Gastrocnemius medialis (tissue), 4 donors: Measurements from ENCODE around the gene IFNA7. TPM values are rescaled to one million over a fixed set of nuclear protein-coding genes. Genes with fewer than 3 reads are reported as not detected.
"Not testable (repeated sequence)": the region's sequence is repeated elsewhere in the genome, so short reads cannot be mapped to it uniquely, and the experiment has no call there.

ENCODE experiments used
- ATAC-seq, 2 donors: fragments of 150-250 bp; one replicate each; pipeline ENCODE4 v1.9.1; 2016
- DNase-seq, 2 donors: peaks; one replicate each; pipeline ENCODE4 v3.0.0-alpha.2; 2019
- H3K27ac ChIP-seq, 4 donors: fragments of 200-600 bp; sonication (generic); 1 replicate in 1 of 4; 2 replicates in 3 of 4; pipeline ENCODE4 v1.5.1; 2016 to 2018; ENCODE audit warnings: mild to moderate bottlenecking in 2 of 4, moderate library complexity in 1 of 4
- H3K27me3 ChIP-seq, 3 donors: fragments of 200-600 bp; sonication (generic) in 2 of 3; 1 replicate in 1 of 3; 2 replicates in 2 of 3; pipeline versions ENCODE4 v1.5.1 to v1.6.0; 2016 to 2019; ENCODE audit warnings: mild to moderate bottlenecking in 1 of 3, moderate library complexity in 1 of 3
- H3K36me3 ChIP-seq, 2 donors: fragments of 200-600 bp; sonication (generic) in 1 of 2; one replicate each; pipeline ENCODE4 v1.5.1; 2017 to 2018
- H3K4me1 ChIP-seq, 2 donors: fragments of 200-600 bp; sonication (generic) in 1 of 2; one replicate each; pipeline ENCODE4 v1.5.1; 2016 to 2017; ENCODE audit warnings: mild to moderate bottlenecking in 2 of 2
- H3K4me3 ChIP-seq, 4 donors: fragments of 200-600 bp; sonication (generic) in 3 of 4; 1 replicate in 1 of 4; 2 replicates in 3 of 4; pipeline ENCODE4 v1.5.1; 2016 to 2019; ENCODE audit warnings: mild to moderate bottlenecking in 2 of 4
- H3K9me3 ChIP-seq, 3 donors: fragments of 200-600 bp; sonication (generic) in 2 of 3; 1 replicate in 1 of 3; 2 replicates in 2 of 3; pipeline ENCODE4 v1.5.1; 2016 to 2019
- POLR2A ChIP-seq, 2 donors: fragments of 450-650 bp; IDR thresholded peaks; one replicate each; pipeline ENCODE4 v1.6.1; 2017; ENCODE audit warnings: antibody characterized with exemption in 2 of 2, mild to moderate bottlenecking in 2 of 2, moderate library complexity in 2 of 2
- in situ Hi-C, 4 donors: fragments of 200-750 bp; cut with MboI; loops; one replicate each; pipeline versions ENCODE4 v1.15.0 to v1.8.0; 2017; ENCODE audit warnings: low sequenced_read_pairs in 4 of 4
- intact Hi-C: fragments of 100-400 bp; cut with DNase I; formaldehyde crosslinking; loops from one replicate; pipeline ENCODE4 v1.15.1; 2023; ENCODE audit warnings: low total_unique reads
- total RNA-seq, 4 donors: library from RNA; depleted of rRNA; stranded (reverse); fragments of >200 nt; gene quantifications; one replicate each; pipeline versions ENCODE4 v1.1.0 to v1.2.3, GENCODE V29; 2016
- TF ChIP-seq, protein P1 (sequence below), 5 experiments: fragments of 450-650 bp in 3 of 5; fragments of 200-600 bp in 2 of 5; sonication (generic) in 2 of 5; IDR thresholded peaks in 4 of 5; conservative IDR thresholded peaks in 1 of 5; 1 replicate in 4 of 5; 2 replicates in 1 of 5; pipeline ENCODE4 v1.5.1; 2016 to 2019; ENCODE audit warnings: antibody characterized with exemption in 5 of 5, mild to moderate bottlenecking in 3 of 5, moderate library complexity in 3 of 5

The IFNA7 gene
- total RNA-seq, 4 donors from 2014 or later, result not detected

DNA sequence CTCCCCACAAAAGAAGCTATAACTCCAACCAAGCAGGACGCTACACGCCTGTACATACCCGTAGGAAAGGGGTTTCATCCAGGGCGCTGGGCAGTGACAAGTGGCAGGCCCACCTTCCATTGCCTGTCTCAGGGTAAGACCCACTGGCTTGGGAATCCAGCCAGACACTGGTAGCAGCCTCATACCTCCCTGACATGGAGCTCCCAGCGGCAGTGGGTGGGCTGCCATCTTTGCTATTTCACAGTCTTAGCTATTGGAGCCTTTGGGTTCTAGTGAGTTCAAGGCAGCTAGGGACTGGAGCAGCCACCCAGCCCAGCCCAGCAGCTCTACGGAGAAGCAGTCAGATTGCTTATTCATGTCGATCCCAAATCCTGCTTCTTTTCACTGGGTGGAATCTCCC is 8.3 kb upstream of the IFNA7 start:
- ATAC-seq, result no peak
- no peak overlapping the region for H3K27ac ChIP-seq
- no peak for DNase-seq
- H3K36me3 ChIP-seq, result no peaks in the 10 kb centered on the region
- H3K4me1 ChIP-seq, result no peaks in the 10 kb centered on the region
- no peaks in the 10 kb centered on the region for H3K9me3 ChIP-seq
- no peak for TF ChIP-seq POLR2A (IDR thresholded peaks at IDR 0.05)
- TF ChIP-seq, protein P1, sequence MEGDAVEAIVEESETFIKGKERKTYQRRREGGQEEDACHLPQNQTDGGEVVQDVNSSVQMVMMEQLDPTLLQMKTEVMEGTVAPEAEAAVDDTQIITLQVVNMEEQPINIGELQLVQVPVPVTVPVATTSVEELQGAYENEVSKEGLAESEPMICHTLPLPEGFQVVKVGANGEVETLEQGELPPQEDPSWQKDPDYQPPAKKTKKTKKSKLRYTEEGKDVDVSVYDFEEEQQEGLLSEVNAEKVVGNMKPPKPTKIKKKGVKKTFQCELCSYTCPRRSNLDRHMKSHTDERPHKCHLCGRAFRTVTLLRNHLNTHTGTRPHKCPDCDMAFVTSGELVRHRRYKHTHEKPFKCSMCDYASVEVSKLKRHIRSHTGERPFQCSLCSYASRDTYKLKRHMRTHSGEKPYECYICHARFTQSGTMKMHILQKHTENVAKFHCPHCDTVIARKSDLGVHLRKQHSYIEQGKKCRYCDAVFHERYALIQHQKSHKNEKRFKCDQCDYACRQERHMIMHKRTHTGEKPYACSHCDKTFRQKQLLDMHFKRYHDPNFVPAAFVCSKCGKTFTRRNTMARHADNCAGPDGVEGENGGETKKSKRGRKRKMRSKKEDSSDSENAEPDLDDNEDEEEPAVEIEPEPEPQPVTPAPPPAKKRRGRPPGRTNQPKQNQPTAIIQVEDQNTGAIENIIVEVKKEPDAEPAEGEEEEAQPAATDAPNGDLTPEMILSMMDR (IDR thresholded peaks at IDR 0.05 in 4 of 5, conservative IDR thresholded peaks at IDR 0.05 in 1 of 5), result no peak
- intact Hi-C loops (no loop called here), in situ Hi-C loops (no loop called here)
- no peaks in the 10 kb centered on the region for H3K27me3 ChIP-seq
- no peak overlapping the region for H3K4me3 ChIP-seq

- H3K27me3 ChIP-seq, H3K36me3 ChIP-seq, intact Hi-C loops: not testable (repeated sequence)
Observed at GRCh38 chr9:21207043-21207442, 5.0 kb upstream of the IFNA7 start, which contains the start of gene IFNA10. Gene IFNA10 (minus strand): TSS chr9:21207143. CDS start chr9:21207097, 46 bp downstream.

DNA sequence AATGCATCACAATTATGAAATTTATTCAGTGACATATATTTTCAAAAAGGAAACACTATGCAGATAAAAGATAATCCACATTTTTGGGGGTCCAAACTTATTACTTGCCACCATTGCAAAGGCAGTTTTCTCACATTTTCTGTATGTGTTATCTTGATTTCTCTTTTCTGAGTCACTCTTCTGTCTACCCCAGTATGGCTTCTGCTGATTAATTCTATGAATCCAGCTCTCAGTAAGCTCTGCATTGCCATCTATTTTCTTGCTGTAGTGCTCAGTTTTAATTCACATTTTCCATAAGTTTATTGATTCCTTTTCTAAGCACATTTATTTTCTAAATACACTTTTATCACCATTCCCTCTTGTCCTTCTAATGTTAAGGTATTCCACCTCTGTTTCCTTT is 3.2 kb upstream of the IFNA7 start:
- intact Hi-C loops (no loop called here), in situ Hi-C loops (no loop called here)
- DNase-seq (no peak), ATAC-seq (no peak)
- TF ChIP-seq, protein P1 (IDR thresholded peaks at IDR 0.05 in 4 of 5, conservative IDR thresholded peaks at IDR 0.05 in 1 of 5), result no peak
- no peak for TF ChIP-seq POLR2A (IDR thresholded peaks at IDR 0.05)
- Histone ChIP-seq H3K9me3 (no peaks in the 10 kb centered on the region), H3K36me3 (no peaks in the 10 kb centered on the region), H3K4me3 (no peak overlapping the region), H3K27ac (no peak overlapping the region), H3K27me3 (no peaks in the 10 kb centered on the region), H3K4me1 (no peaks in the 10 kb centered on the region)

More at GRCh38 chr9:21207043-21207442, 5.0 kb upstream of the IFNA7 start, which contains the start of gene IFNA10:
- H3K4me3 ChIP-seq, H3K4me1 ChIP-seq, ATAC-seq, in situ Hi-C loops, DNase-seq, H3K27ac ChIP-seq, H3K9me3 ChIP-seq: not testable (repeated sequence)

DNA sequence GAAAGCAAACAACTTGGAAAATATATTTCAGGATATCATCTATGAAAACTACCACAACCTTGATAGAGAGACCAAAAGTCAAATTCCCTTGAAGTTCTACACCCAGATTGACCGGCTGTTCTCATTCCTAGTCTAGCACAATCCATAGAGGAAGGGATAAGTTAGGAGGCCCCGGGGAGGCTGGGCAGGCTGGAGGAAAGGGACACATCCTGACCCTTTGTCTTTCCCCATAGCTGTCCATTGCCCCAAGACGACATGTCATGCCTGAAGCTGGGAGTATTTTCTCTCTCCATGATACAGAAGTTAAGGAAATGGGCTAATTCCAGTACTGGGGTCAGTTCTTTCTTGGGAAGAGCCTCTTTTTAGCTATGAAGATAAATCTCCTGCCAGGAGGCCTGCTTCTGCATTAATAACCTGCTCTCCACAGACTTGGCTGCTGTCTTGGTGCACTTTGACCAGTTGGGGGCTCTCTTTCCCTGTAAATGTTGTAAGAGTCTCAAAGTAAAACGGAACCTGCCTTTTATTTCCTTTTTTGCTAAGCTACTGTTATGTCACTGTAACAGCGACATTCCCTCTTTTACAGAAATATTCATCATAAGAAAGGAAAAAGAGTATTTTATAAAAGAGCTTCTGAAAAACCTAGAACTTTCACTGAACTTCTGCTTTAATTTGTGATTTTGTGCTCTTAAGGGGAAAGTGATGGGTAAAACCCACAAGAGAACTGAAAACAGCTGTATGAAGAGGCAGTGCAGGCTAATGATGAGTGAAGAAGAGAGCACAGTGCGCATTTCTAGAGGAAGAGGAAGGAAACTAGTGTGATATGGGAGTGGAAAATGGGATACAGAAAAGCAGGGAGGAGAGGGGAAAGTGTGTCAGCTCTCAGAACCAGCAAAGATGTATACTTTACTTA is 6.9 kb downstream of the IFNA7 start:
- in situ Hi-C loops, H3K4me3 ChIP-seq, H3K9me3 ChIP-seq, H3K4me1 ChIP-seq, H3K36me3 ChIP-seq, H3K27ac ChIP-seq, H3K27me3 ChIP-seq, intact Hi-C loops, DNase-seq: not testable (repeated sequence)
- TF ChIP-seq, protein P1 (IDR thresholded peaks at IDR 0.05 in 4 of 5, conservative IDR thresholded peaks at IDR 0.05 in 1 of 5), result peak in 1 of 5 experiments; percentile 15
- ATAC-seq, result peak in 1 of 2 donors; percentile 46

DNA sequence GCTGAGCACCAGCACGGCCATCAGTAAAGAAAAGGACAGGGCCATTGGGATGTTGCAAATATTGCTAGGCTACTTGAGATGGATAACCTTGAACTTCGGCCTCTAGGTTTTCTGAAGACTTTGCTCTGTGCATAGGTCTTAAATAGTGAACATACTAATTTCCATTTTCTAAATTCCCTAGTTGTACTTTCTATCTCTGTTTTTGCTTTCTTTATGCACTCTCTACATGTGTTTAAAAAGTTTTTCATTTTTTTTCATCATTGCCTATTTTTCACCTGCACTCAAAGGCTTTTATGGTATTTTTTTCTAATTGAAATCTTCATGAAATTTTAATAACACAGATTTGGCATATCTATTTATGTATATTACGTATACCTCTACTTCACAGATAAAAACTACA is 14.5 kb downstream of the IFNA7 start, which contains the start of gene IFNA4:
Gene IFNA4, minus strand, starts transcription at position 101 of the 400 bp plus-strand sequence. Its CDS starts 56 bp downstream, at position 45.
- intact Hi-C loops, ATAC-seq, H3K27me3 ChIP-seq, H3K4me3 ChIP-seq, H3K27ac ChIP-seq, H3K4me1 ChIP-seq, H3K36me3 ChIP-seq, in situ Hi-C loops, H3K9me3 ChIP-seq, DNase-seq: not testable (repeated sequence)

GRCh38 chr9:21182810-21183736 is 18.9 kb downstream of the IFNA7 start:
- intact Hi-C loops, H3K4me3 ChIP-seq, H3K9me3 ChIP-seq, in situ Hi-C loops, ATAC-seq, DNase-seq, H3K27me3 ChIP-seq, H3K27ac ChIP-seq, H3K4me1 ChIP-seq, H3K36me3 ChIP-seq: not testable (repeated sequence)
